ENCODE results near the gene RBFOX1.

DNA sequence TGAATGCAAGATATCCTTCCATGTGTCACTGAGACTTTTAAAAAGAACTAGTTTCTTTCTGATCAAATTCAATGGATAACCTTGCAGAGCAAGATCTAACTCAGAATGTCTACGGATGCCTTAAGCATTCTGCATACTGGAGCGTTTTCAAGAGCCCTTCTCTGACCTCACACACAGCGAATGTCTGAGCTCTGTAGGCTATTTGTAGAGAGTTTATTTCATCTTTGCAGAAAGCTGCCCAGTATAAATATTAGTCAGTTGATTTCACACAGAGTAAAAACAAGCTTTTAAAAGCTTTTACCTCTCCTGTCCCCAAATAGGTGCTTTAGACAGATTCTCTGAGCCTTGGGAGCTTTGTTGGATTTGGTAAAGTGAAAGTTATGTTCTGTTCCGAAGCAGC lies 165.0 kb downstream of the RBFOX1 start:
- TF ChIP-seq, protein P1, sequence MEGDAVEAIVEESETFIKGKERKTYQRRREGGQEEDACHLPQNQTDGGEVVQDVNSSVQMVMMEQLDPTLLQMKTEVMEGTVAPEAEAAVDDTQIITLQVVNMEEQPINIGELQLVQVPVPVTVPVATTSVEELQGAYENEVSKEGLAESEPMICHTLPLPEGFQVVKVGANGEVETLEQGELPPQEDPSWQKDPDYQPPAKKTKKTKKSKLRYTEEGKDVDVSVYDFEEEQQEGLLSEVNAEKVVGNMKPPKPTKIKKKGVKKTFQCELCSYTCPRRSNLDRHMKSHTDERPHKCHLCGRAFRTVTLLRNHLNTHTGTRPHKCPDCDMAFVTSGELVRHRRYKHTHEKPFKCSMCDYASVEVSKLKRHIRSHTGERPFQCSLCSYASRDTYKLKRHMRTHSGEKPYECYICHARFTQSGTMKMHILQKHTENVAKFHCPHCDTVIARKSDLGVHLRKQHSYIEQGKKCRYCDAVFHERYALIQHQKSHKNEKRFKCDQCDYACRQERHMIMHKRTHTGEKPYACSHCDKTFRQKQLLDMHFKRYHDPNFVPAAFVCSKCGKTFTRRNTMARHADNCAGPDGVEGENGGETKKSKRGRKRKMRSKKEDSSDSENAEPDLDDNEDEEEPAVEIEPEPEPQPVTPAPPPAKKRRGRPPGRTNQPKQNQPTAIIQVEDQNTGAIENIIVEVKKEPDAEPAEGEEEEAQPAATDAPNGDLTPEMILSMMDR (conservative IDR thresholded peaks at IDR 0.05; ENCODE audit: low read depth, low read length): no peak
- TF ChIP-seq EZH2 (IDR thresholded peaks at IDR 0.05; ENCODE audit: low read length, unreplicated experiment) (no peak), EZH2phosphoT487 (IDR thresholded peaks at IDR 0.05; ENCODE audit: borderline replicate concordance, low read length) (no peak)

Measured in PC-3 (cell line).